Left colon (tissue), 2 donors: ENCODE results near the gene RIC1. TPM values are rescaled to one million over a fixed set of nuclear protein-coding genes. Genes with fewer than 3 reads are reported as not detected.
A peak's percentile ranks its signal among the peaks of the same experiment; 100 is the strongest.
"Not testable (repeated sequence)": the region's sequence is repeated elsewhere in the genome, so short reads cannot be mapped to it uniquely, and the experiment has no call there.

Experiments
- ATAC-seq: fragments of 200-7000 bp; cut with Tn5 transposase; one replicate; pipeline ENCODE4 v1.9.1; 2020; ENCODE audit warnings: mild to moderate bottlenecking, moderate library complexity
- DNase-seq, 2 donors: peaks; one replicate each; pipeline ENCODE4 v3.0.0-alpha.2; 2020
- intact Hi-C, 2 donors: fragments of 100-400 bp; cut with DNase I in 1 of 2; cut with micrococcal nuclease in 1 of 2; formaldehyde crosslinking; loops; one replicate each; pipeline versions ENCODE4 v1.11.2 to v1.14.0; 2022; cut with DNase I, micrococcal nuclease
- total RNA-seq, 2 donors: library from RNA; stranded (reverse); fragmentation: NEBNext Ultra II Directional; extraction: Animal tissue kit (Norgen Biotek cat#: 25700); gene quantifications; one replicate each; pipeline ENCODE4 v1.2.1, GENCODE V29; 2021
- donor health status: DM: no; HTN: no; CAD: no.
- donor health status: DM: yes; HTN: yes; CAD: no.

The RIC1 gene
- total RNA-seq, 2 donors from 2014 or later = 15.2 to 16.9 TPM

GRCh38 chr9:5646116-5646515, 17.2 kb downstream of the RIC1 start:
- ATAC-seq = no peak
- intact Hi-C loops = no loop called here
- no peak for DNase-seq

DNA sequence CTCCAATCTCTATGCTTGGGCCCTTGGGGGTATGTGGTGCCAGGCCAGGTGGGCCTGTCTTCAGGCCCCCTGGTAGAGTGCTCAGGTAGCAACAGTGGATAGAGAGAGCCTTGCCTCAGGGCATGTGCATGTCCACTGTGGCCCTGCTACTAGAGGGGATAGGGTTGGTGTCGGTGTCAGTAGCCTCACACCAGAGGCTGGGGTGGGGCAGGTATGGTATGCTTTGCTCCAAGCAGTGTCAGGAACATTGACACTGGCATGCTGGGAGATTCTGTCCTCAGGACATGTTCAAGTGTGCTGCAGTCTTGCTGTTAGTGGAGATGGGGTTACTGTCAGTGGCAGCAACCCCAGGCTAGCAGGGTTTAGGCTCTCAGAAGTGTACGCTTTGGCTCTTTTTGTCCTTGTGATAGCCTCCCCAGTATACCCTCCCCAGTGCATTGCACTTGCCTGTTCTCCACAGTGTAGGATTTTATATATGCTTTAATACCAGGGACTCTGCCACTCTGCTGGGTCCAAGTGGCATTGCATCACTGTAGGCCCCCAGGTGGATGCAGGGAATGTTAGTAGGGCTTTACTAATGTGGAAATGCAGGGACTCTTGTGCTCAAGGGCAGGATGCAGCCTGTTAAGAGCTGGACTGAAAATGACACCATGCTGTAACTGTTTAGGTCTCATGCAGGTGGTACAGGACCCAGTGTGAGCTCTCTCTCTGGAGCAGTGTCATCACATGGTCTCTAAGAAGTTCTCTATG, 21.6 kb downstream of the RIC1 start:
- no peak for ATAC-seq
- intact Hi-C loops = no loop called here
- no peak for DNase-seq

- ATAC-seq (no peak), DNase-seq (no peak)
- intact Hi-C loops = no loop called here
These were observed 22.3 kb downstream of the RIC1 start for GRCh38 chr9:5651246-5651645.

DNA sequence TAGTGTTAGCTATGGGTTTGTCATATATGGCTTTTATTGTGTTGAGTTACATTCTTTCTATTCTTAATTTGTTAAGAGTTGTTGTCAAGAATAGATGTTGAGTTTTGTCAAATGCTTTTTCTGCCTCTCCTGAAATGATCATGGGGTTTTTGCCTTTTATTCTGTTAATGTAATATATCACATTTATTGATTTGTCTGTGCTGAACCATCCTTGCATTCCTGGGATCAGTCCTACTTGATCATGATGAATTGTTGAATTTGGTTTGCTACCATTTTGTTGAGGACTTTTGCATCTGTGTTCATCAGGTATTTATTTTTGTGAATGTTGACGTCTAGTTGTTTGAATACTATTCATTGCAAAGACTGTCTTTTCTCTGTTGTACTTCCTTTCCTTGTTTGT, 23.9 kb downstream of the RIC1 start:
- DNase-seq (no peak), ATAC-seq (no peak)
- intact Hi-C loops = no loop called here

DNA sequence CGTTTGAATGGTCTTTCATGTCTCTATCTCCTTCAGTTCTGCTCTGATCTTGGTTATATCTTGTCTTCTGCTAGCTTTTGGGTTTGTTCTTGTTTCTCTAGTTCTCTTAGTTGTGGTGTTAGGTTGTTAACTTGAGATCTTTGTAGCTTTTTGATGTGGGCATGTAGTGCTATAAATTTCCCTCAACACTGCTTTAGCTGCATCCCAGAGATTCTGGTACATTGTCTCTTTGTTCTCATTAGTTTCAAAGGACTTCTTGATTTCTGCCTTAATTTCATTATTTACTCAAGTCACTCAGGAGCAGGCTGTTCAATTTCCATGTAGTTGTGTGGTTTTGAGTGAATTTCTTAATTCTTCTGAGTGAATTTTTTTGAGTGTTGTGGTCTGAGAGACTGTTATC, 33.9 kb downstream of the RIC1 start:
- DNase-seq, intact Hi-C loops, ATAC-seq: not testable (repeated sequence)

GRCh38 chr9:5665059-5665458, 36.2 kb downstream of the RIC1 start:
- intact Hi-C loops = no loop called here
- no peak for DNase-seq
- no peak for ATAC-seq

- ATAC-seq (no peak), DNase-seq (no peak)
- intact Hi-C loops = no loop called here
These were observed 38.5 kb downstream of the RIC1 start for GRCh38 chr9:5667391-5667790.

GRCh38 chr9:5670079-5670478, 41.2 kb downstream of the RIC1 start:
- ATAC-seq = no peak
- no peak for DNase-seq
- intact Hi-C loops = no loop called here

GRCh38 chr9:5671711-5672353, 42.9 kb downstream of the RIC1 start:
- DNase-seq = no peak
- intact Hi-C loops = no loop called here
- peak; percentile 96 for ATAC-seq

- ATAC-seq, DNase-seq, intact Hi-C loops: not testable (repeated sequence)
These were observed 46.1 kb downstream of the RIC1 start for GRCh38 chr9:5675046-5675445.

- ATAC-seq, intact Hi-C loops, DNase-seq: not testable (repeated sequence)
These were observed 54.7 kb downstream of the RIC1 start for GRCh38 chr9:5683591-5683990.

DNA sequence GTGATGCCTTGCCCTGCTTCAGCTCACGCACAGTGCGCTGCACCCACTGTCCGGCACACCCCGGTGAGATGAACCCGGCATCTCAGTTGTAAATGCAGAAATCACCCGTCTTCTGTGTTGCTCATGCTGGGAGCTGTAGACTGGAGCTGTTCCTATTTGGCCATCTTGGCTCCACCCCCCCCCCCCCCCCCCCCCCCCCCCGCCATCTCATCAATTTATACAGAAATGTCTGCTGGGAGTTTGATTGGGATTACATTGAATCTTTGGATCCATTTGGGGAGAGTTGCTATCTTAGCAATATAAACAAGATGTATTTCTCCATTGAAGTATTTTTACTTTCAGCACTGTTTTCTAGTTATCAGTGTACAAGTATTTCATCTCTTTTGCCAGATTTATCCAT, 55.2 kb downstream of the RIC1 start:
- ATAC-seq (no peak), DNase-seq (no peak)
- intact Hi-C loops = no loop called here

GRCh38 chr9:5688109-5688508, 59.2 kb downstream of the RIC1 start:
- DNase-seq (no peak), ATAC-seq (peak; percentile 47)
- intact Hi-C loops = no loop called here

GRCh38 chr9:5690278-5690677, 61.4 kb downstream of the RIC1 start:
- ATAC-seq (peak; percentile 76), DNase-seq (no peak)
- intact Hi-C loops = no loop called here

DNA sequence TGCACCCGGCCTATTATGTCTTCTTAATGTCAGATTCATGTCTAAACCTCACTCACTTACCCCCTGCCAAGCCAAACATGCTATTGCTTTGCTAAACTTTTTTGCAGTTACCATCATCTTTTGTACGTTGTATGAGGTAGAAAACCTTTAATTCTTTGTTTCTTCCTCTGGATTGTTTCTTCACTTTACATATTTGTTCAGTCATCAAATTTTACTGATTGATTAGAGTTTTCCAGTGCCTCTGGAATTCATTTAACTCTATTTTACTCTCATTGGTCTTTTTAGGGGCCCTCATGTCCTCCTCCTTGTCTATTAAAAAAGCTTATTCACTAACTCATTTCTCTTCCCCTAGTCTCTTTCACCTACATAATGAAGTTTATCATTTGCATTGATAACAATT, 67.0 kb downstream of the RIC1 start:
- no peak for ATAC-seq
- intact Hi-C loops = no loop called here
- DNase-seq = no peak

DNA sequence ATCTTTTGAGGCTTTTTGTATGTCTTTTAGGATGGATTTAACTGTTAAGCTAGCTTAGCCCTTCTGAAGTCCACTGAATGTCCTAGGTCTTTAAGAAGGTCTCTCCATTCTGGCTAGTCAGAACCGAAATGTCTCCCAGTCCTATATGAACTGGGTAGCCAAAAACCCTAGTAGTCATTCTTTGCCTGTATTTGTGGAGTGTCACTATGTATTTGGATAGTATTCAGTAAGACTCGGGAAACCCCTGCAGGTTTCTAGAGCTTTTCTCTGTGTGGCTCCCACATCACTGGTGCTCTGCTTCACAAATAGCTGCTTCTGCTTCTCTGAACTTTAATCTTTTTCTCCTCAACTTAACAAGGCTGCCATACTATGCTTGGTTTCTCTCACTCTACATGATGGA, 68.0 kb downstream of the RIC1 start:
- ATAC-seq (no peak), DNase-seq (no peak)
- intact Hi-C loops = no loop called here

DNA sequence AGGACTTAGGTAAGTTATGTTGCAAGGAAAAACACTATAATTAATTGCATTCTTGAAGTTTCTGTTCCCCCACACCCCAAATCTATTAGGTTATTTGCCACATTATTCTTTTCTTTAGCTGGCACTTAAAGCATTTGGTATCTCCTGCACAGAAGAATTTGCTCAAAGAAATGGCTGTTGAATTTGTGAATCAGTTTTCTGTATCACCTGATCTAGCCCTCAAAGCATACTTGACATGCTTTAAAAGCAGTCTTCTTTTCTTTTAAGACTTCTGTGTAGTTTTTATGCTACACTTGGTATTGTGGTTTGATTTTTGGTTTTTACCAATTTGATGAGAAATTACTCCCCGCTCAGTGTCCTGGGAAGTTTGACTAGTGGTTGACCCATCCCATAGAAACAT, 69.1 kb downstream of the RIC1 start:
- intact Hi-C loops = no loop called here
- DNase-seq (no peak), ATAC-seq (no peak)

- intact Hi-C loops = no loop called here
- DNase-seq (no peak), ATAC-seq (no peak)
These were observed 70.1 kb downstream of the RIC1 start for GRCh38 chr9:5698810-5699556.

- DNase-seq (no peak), ATAC-seq (no peak)
- intact Hi-C loops = no loop called here
These were observed 79.5 kb downstream of the RIC1 start for GRCh38 chr9:5708414-5708813.
